Gastrocnemius medialis (tissue), 4 donors: Measurements from ENCODE around the gene SLAIN2.

Source experiments
- CTCF ChIP-seq, 5 experiments: fragments of 450-650 bp in 3 of 5; fragments of 200-600 bp in 2 of 5; sonication (generic) in 2 of 5; IDR thresholded peaks in 4 of 5; conservative IDR thresholded peaks in 1 of 5; 1 replicate in 4 of 5; 2 replicates in 1 of 5; pipeline ENCODE4 v1.5.1; 2016 to 2019; ENCODE audit warnings: antibody characterized with exemption in 5 of 5, mild to moderate bottlenecking in 3 of 5, moderate library complexity in 3 of 5
- POLR2A ChIP-seq, 2 donors: fragments of 450-650 bp; IDR thresholded peaks; one replicate each; pipeline ENCODE4 v1.6.1; 2017; ENCODE audit warnings: antibody characterized with exemption in 2 of 2, mild to moderate bottlenecking in 2 of 2, moderate library complexity in 2 of 2

- TF ChIP-seq CTCF (IDR thresholded peaks at IDR 0.05 in 4 of 5, conservative IDR thresholded peaks at IDR 0.05 in 1 of 5): no peak
- no peak for TF ChIP-seq POLR2A (IDR thresholded peaks at IDR 0.05)
Measured at GRCh38 chr4:48370260-48371134, 29.2 kb downstream of the SLAIN2 start.
